HG02642 (cell line): ENCODE data around the gene GNPTG.
A peak's percentile ranks its signal among the peaks of the same experiment; 100 is the strongest.

Experiments used
- ATAC-seq: cut with Tn5 transposase; IDR thresholded peaks from one replicate; pipeline ENCODE4 v1.9.1; 2021; ENCODE audit warnings: mild to moderate bottlenecking; ENCODE audit not compliant: unreplicated experiment, poor library complexity

GNPTG gene

GRCh38 chr16:1366060-1366711 lies 14.5 kb downstream of the GNPTG start:
- no peak for ATAC-seq

DNA sequence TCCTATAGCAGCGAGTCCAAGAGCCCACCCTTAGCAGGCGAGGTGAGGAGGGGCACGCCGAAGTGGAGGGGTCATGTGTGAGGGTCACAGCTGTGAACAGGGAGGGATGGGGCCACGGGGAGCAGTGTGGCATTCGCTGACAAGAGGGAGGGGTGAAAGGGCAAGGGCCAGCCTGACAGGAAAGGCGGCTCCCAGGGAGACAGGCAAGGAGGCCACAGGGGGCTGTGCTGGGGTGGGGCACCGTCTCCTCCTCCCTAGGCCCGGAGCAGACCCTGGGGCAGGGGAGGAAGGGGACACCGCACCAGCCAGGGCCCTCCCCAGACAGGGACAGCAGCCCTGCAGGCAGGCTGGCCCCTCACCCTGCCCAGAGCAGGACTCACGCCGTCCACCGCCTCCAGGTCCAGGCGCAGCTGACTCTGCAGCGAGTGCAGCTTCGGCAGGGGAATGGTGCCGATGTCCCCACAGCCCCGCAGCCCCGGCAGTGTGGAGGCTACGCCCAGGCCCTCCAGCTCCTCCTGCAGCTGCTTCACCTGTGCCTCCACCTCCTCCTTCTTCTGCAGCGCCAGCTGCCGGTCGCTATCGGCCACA lies 15.1 kb downstream of the GNPTG start:
- no peak for ATAC-seq

DNA sequence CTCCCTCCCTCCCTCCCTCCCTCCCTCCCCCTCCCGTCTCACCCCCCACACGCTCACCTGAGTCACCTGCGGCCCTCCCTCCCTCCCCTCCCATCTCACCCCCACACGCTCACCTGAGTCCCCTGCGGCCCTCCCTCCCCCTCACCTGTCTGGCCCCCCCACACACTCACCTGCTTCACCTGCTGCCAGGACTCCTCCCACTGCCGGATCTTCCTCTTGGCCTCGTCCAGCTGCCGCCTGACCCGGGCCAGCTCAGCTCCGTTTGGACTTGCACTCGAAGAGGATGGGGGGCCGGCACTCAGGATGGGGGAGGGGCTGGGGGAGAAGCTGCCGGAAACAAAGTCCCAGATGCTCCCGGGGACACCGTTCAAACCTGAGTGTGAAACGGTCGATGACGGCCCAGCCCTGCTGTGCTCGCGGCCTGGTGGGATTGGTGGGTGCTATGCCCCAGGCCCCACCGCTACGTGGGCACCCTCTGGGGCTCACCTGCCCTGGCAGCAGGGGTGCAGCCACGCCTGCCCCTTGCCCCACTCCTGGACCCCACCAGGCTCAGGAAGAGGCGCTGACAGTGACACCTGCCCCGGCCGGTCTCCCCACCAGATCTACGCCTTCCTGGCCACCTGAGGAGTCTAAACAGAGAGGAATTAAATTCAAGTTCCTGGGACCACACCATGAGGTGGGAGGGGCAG lies 15.9 kb downstream of the GNPTG start:
- no peak for ATAC-seq

GRCh38 chr16:1371054-1371978 lies 19.6 kb downstream of the GNPTG start:
- ATAC-seq = no peak

GRCh38 chr16:1372292-1372950 lies 20.7 kb downstream of the GNPTG start:
- ATAC-seq = no peak

DNA sequence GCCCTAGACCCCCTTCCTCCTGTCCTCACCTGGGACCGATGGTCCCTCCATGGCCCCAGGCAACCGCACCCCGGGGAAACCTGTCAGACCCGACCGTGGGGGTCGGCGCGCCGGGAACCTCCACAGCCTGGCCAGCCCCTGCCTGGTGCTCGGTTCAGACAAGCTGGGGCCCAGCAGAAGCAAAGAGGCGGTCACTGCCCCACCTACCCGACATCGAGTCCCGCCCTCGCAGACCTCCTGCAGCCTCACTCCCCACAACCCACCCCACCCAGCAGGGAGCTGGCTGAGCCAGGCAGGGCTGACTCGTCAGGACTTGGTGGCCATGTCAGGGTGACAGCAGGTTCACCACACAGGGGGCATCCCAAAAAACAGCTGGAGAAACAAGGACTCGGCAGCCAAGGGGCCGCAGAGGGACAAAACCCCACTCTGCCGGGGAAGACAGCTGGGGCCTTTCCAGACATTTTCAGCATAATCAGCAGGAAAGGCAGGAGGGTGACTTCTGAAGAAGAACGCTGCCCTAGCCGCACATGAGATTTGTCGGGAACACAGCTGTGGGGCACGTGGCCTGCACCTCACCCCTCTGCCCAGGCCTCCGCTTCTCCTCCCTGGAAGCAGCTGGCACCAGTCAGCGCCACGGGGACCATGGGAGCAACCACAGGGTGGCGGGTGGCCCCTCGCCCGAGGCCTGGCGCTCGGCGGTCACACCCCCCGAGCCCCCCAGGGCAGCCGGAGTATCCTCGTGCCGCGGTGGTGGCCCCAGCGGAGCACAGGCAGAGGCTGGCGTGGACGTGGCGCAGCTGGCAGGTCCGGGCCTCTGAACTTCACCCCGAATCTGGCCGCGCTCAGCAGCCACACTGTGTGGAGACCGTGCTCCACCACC lies 22.9 kb downstream of the GNPTG start:
- no peak for ATAC-seq

- no peak for ATAC-seq
Observed at GRCh38 chr16:1375298-1375640, 23.5 kb downstream of the GNPTG start.

- no peak for ATAC-seq
Observed at GRCh38 chr16:1375741-1376410, 24.1 kb downstream of the GNPTG start.

- no peak for ATAC-seq
Observed at GRCh38 chr16:1377406-1378010, 25.8 kb downstream of the GNPTG start.

GRCh38 chr16:1378087-1378803 lies 26.5 kb downstream of the GNPTG start:
- ATAC-seq = no peak

DNA sequence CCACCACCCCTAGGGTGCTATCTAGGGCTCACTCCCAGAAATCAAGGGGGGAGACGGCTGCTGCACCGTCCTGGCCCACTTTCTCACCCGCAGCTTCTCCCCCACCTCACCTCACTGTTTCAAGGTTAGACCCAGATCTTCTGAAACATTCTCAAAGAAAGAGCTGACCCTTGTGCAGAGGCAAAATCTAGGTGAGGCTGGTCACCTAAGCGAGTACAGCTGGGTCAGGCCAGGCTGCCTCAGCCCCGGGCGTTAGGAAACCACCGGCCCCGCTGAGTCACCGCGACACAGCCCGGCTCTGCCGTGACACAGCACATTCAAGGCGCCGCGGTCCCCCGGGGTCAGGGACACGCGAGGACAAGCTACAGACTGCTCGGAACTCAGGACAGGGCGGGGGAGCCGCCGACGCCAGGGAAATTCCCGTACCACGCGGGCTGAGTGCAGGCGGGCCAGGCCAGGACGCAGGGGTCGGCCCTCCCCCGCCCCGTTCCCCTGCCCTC lies 27.1 kb downstream of the GNPTG start:
- ATAC-seq = peak; percentile 47

DNA sequence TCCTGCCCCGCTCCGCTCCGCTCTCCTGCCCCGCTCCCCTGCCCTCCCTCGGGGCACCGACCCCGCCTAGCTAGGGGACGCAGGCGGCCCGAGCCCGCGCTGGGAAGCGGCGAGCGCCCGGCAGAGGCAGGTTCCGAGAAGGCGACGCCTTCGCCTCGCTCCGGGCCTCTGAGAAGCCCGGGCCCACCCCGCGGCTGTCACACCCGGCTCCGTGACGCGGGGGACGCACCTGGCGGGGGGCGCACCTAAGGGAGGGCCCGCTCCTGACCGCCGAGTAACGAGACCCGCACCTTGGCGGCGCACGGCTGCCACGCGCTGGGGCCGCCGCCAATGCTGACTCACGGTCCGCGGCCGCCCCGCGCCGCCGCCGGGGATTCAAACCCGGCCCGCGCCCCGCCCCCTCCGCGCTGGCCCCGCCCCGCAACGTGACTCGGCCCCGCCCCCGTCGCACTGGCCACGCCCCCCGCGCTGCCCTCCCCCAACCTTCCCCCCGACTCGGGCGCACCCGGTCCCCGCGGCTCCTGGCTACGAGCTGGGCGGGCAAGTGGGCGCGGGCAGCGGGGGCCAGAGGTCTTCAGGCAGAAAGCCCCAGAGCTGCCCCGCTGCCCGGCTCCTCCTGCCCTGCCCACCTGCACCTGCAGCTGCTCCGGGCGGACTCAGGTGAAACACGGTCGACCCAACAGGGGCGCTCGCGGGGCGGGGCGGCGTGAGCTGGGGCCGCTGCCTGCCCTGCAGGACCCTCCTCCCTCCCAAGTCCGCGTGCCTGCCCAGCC lies 27.8 kb downstream of the GNPTG start:
- ATAC-seq = peak; percentile 53

DNA sequence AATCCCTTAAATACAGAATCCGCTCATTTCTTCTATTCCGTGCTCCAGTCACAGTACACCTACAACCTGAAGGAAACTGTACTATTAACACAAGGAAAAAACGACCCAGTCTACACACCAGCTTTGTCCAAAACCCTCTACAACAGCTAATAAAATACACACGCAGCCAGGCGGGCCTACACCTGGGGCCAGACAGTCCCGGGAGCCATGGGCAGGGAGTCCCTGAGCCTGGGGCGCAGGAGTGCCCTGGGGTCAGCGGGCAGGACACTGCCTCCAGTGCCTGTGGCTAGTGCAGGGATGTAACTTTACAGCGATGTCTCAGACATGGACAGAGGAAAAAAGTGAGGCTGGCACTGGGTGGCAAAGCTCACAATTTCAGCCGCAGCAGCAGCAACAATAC lies 28.5 kb downstream of the GNPTG start:
- ATAC-seq = no peak

DNA sequence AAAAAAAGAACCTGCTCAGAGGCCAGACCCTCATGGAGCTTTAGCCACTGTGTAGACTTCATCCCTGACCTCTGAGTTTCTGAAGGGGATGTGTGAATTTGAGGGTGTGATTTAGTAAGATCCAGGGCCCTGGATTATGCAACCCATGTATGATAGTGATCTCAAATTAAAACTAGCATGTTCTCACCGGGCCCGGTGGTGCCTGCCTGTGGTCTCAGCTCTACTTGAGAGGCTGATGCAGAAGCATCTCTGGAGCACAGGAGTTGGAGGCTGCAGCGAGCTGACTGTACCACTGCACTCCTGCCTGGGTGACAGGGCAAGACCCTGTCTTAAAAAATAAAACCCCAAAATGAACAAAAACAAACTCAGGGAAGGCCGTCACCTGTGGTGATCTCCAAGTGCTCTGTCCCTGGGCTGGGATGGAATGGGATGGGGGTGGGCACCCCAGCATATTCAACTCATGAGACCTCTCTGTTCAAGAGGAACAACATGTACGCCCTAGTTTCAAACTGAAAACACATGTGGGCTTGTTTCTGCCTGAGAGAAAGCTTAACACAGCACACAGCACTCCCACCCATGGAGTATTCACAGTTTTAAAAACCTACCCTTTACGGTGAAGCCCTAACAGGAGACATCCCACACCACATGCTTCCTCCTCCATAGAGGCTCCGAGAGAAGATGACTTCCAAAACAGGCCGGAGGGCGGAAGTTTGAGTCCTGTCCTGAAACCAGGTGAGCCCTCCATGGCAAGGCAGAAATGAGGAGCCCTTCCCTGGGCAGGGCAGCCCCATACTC lies 30.1 kb downstream of the GNPTG start:
- no peak for ATAC-seq

GRCh38 chr16:1383556-1383955 lies 31.8 kb downstream of the GNPTG start:
- ATAC-seq = no peak

DNA sequence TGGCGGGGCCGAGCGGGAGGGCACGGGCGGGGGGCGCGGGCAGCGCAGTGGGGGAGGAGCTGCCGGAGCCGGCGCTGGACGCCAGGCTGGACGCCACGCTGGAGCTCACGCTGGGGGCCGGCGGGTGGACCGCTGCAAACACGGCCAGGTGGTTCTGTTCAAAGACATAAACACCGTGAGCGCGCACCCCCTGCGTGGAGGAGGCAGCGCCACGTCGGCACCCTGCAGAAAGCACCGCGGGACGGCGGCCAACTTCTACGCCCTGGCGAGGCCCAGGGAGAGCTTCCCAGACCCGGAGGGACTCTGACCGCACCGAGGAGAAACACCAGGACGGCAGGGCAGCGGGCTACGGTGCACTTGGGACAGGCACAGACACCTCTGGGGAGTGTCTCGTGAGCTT lies 33.5 kb downstream of the GNPTG start:
- ATAC-seq = no peak
